NT2/D1 (cell line): ENCODE measurements around the gene GPR32.
"Not testable (repeated sequence)": the region's sequence is repeated elsewhere in the genome, so short reads cannot be mapped to it uniquely, and the experiment has no call there.

Experiments used
- YY1 ChIP-seq: IDR thresholded peaks from 2 replicates; pipeline ENCODE4 v1.6.1; 2011; ENCODE audit not compliant: insufficient read length, insufficient read depth
- ZNF274 ChIP-seq: IDR thresholded peaks from 2 replicates; pipeline ENCODE4 v1.6.1; 2011; ENCODE audit warnings: mild to moderate bottlenecking, low read depth, low read length

GRCh38 chr19:50783848-50784152, 13.5 kb downstream of the GPR32 start:
- not testable (repeated sequence) for TF ChIP-seq YY1, ZNF274
